Measurements from ENCODE around the gene ZNF567.
"Not testable (repeated sequence)": the region's sequence is repeated elsewhere in the genome, so short reads cannot be mapped to it uniquely, and the experiment has no call there.

Gene ZNF567

DNA sequence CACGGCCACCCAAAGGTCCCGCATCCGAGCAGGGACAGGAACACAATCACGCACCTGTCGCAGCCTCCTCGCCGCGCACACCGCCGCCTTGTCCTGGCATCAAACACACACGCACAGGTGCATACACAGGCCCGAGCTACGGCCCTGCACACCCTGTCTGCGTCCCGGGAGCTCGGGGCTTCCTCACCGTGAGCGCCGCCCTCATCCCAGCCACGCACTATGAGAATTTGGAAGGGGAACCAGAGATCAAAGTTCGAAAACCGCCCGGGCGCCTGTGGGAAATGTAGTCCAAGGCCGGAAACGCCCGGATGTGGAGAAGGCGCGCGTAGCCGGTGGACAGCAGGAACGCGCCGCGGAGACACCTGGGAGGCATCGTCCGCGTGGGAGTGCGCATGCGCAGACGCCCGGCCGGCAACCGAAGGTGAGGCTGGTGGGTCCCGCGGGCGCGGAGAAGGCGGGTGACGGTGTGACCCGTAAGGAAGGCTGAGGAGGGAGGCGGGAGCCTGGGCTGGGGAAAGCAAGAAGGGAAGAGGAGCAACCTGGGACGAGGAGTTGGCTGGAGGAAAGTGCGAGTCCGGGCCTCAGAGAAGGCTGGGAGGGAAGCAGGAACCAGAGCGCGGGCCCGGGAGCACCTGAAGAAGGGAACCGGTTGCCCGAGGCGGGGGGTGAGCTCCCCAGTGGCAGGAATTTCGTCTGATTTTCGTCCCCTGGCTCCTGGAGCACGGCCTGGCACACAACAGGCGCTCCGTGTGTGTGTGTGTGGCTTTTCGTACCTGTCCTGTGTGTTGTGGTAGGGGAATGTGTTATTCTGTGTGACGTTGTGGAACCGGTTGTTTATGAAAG is at the start of gene ZNF567:
TSS of gene ZNF567 (plus strand) at position 399 of the 843 bp plus-strand sequence. CDS start 7,256 bp downstream, outside the sequence.
- peak; percentile 97 for DNase-seq

DNA sequence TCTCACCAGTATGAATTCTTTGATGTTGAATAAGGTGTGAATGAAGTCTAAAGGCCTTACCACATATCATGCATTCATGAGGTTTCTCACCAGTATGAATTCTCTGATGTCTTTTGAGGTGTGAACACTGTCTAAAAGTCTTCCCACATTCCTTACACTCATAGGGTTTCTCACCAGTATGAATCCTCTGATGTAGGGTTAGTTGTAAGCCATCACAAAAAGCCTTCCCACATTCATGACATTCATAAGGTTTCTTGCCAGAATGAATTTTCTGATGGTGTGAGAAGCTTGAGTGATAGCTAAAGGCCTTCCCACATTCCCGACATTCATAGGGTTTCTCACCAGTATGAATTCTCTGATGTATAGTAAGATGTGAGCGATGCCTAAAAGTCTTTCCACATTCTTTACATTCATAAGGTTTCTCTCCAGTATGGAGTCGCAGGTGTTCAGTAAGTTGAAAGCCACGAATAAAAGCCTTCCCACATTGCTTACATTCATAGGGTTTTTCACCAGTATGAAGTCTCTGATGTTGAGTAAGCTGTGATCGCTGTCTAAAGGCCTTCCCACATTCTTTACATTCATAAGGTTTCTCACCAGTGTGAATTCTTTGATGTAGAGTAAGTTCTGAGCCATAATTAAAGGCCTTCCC is 48.4 kb upstream of the ZNF567 start:
- no peak for DNase-seq

DNA sequence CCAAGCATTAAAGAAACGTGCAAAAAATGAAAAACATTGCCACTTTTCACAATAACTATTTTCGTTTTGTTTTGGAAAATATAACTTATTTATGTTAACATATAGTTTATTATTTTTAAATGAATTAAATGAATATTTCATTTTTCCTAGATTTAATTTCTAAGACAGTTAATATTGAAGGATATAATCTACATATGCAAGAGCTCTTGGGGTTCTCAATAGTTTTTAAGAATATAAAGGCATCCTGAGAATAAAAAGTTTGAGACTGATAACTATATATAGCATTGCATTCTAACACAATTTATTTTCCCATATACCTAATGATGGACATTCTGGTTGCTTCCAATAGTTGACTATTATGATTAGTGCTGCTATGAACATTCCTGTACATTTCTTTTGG is 40.7 kb upstream of the ZNF567 start:
- no peak for DNase-seq

DNA sequence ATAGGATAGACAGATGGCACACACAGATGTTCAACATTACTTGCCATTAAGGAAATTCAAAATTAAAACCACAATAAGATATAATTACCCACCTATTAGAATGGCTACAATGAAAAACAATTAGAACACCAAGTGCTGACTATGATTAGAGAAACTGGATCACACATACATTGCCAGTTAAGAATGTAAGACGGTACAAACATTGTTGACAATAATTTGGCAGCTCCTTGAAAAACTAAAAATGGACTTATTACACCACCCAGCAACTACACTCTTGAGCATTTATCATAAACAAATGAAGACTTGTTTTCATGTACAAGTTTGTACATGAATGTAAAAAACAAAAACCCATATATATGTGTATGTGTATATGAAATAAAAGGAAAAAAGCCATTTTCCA is 34.5 kb upstream of the ZNF567 start:
- DNase-seq: no peak

DNA sequence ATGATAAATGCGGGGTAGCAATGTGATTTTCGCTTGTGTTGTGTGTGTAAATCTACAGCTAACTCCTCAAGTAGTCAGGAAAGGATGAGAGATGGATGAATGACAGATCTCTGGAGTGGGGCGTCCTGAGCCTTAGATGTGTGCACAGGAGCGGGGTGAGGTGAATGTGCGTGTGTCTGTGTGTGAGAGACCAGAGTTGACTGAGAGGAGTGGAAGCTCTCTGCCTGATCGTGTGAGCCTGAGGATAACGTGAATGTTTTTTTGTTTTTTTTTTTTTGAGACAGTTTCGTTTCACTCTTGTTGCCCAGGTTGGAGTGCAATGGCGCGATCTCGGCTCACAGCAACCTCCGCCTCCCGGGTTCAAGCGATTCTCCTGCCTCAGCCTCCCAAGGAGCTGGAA is 21.6 kb upstream of the ZNF567 start:
- no peak for DNase-seq

DNA sequence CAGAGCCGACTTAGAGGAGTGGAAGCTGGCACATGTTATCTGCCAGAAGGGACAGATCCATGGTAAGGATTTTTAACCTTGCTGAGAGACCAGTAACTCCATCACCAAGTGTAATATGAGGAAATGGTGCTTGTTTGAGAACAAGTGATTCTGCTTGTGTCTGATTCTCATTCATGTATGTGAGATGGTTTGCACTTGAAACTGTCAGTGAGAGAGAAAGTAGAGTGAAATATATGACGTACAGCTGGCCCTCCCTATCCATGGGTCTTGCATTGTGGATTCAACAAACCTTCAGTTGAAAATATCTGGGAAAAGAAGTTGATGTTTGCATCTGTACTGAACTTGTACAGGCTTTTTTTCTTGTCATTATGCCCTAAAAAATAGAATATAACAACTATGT is 18.8 kb upstream of the ZNF567 start:
- DNase-seq: no peak

DNA sequence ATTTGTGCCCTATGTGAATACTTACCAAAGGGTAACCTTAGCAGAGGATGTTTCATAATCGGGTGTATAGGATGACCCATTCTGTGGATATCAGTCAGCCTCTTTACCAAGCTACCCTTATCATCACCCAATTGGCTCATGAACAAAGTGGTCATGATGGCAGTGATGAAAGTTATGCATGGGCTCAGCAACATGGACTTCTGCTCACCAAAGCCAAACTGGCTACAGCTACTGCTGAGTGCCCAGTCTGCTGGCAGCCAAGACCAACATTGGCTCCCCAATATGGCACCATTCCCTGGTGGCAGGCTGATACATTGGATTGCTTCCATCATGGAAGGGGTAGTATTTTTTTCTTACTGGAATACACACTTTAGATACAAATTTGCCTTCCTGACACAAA is 15.0 kb upstream of the ZNF567 start:
- DNase-seq: no peak

DNA sequence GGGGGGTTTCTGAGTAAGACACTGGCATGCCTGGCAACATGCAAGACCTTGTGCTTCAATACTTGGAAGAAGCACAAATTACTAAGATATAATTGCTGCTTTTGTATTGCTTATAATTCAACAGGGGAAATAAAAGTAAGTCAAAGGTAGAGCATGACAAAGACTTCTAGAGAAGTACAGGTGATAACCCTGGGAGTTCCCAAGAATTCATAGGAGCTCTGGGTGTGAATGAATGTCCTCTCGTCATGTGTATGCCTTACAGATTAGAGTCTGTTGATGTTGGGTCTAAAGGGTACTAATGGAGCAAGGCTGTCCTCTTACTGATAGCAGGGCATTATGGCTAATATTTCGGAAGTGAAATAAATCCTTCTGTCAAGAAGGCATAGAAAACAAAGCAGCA is 13.2 kb upstream of the ZNF567 start:
- DNase-seq: no peak

DNA sequence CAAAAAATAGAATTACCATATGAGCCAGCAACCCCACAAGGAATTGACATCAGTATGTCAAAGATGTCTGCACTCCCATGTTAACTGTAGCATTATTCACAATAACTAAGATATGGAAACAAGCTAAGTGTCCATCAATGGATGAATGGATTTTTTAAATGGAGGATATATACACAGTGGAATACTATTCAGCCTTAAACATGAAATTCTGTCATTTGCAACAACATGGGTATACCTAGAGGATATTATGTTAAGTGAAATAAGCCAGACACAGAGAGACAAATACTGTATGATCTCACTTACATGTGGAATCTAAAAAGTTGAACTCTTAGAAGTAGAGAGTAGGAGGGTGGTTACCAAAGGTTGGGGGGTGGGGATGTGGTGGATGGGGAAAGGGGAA is 8.0 kb upstream of the ZNF567 start:
- DNase-seq: no peak

DNA sequence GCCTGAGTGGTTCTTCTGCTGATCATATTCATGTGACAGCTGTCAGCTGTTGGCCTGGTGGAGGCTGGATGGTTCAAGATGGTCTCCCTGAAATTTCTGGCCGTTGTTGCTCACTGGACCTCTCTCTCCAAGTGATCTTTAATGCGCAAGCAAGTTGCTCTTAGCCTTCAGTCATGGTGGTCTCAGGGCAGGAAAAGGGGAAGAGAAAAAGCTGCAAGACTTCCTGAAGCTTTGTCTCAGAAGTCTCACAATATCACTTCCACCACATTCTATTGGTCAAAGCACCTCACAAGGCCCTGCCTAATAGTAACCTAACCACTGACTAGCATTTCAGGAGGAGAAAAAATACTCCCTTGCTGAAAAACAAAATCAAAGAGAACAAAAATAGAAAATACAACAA is 1.6 kb upstream of the ZNF567 start:
- no peak for DNase-seq

DNA sequence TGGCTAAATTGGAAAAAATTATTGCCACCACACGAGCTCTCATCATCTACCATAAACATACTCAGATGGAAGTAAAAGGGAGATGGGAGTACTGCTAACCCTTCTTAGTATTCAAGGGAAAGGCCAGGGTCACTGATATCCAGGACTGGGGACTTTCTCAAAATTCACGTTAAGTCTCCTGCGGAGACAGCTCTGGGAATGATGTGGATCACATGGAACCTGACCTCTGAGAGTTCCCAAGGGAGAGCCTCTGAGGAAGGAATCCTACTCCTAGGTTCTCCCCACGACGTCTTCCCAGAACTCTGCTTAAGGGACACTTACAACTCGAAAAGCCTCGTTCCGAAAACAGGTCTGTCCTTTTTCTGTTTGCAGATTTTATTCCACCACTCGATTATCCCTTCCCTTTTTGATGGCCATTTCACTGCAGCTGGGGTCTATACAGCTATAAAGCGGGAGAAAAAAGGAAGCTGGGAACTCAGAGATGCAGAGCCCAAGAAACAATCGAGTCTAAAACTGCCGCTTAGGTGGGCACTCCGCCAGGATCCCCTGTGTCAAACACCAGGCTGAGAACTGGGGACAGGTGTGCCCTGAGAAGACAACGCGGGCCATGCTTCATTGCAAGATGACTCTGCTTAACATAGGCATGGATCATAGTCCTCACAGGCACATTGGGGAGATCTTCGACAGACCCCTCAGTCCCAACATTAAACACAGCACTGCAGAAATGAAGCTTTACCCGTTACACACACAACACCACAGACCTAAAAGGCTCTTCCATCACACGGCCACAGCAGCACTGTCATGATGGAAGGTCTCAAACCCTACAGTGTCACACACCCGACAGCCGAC is 823 bp upstream of the ZNF567 start:
- DNase-seq: no peak

DNA sequence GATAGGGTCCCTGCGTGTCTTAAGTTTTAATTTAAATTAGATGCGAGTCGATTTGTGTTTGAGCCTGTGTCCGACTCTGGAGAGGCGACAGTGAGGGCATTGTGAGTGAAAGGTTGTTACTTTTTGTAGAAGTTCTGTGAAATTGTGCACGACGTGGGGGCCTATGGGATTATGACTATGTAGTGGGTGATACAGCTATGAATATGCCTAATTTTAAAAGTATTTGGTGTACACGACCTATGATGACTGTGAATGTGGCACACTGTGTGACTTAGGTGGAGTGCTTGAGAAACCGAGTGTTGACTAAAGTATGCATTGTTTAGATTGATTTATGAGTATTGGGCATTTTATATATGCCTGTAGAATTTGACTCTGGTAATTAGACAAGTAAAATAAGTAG is 646 bp downstream of the ZNF567 start:
- no peak for DNase-seq

DNA sequence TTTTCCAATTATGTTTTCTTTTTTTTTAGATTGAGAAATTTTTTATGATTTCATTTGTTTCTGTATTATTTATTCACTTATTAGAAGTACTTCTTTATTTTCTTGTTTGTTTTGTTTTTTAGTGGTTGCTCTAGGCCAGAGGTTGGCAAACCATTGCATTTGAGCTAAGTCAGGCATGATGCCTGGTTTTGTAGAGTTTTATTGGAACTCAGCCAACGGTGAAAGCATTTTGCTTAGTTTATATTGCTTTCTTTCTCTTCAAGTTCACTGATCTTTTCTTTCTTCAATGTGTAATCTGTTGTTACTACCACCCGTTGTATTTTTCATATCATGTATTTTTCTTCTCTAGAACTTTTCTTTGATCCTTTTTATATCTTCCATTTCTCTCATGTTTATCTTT is 19.7 kb downstream of the ZNF567 start:
- DNase-seq: no peak

DNA sequence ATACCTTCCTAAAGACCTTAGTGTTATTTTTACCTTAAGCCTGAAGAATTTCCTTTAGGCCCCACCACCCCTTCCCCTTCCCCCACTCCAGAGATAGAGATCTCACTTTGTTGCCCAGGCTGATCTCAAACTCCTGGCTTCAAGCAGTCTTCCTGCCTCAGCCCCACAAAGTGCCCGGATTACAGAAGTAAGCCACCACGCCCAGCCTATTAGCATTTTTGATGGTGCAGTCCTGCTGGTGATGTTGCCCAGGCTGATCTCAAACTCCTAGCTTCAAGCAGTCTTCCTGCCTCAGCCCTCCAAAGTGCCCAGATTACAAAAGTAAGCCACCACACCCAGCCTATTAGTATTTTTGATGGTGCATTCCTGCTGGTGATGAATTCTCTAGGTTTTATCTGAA is 22.0 kb downstream of the ZNF567 start:
- no peak for DNase-seq

DNA sequence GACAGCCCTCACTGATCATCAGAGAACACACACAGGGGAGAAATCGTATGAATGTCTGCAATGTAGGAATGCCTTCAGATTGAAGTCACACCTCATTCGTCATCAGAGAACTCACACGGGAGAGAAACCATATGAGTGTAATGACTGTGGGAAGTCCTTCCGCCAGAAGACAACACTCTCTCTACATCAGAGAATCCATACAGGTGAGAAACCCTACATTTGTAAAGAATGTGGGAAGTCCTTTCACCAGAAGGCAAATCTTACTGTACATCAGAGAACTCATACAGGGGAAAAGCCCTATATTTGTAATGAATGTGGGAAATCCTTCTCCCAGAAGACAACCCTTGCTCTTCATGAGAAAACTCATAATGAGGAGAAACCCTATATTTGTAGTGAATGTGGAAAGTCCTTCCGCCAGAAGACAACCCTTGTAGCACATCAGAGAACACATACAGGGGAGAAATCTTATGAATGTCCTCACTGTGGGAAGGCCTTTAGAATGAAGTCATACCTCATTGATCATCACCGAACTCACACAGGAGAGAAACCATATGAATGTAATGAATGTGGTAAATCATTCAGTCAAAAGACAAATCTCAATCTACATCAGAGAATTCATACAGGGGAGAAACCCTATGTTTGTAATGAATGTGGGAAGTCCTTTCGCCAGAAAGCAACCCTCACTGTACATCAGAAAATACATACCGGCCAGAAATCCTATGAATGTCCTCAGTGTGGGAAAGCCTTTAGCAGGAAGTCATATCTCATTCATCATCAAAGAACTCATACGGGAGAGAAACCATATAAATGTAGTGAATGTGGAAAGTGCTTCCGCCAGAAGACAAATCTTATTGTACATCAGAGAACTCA is 32.5 kb downstream of the ZNF567 start:
- no peak for DNase-seq

DNA sequence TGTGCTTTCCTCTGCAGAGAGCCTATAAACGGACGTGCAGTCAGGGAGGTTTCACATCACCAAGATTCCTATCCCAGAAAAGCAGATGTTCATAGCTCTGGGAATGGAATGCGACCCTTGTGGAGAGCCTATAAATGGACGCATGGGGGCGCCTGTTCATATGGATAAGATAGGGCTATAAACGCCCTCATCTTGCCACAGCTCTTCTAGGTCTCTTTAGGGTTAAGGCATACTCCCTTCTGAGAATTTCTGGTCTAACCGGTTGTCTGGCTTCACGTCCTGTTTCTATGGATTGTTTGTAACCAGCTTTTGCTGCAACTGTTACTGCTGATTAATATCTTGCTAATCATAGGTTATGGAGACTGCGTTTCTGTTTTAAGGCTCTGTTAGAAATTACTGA is 48.8 kb downstream of the ZNF567 start:
- DNase-seq: not testable (repeated sequence)

DNA sequence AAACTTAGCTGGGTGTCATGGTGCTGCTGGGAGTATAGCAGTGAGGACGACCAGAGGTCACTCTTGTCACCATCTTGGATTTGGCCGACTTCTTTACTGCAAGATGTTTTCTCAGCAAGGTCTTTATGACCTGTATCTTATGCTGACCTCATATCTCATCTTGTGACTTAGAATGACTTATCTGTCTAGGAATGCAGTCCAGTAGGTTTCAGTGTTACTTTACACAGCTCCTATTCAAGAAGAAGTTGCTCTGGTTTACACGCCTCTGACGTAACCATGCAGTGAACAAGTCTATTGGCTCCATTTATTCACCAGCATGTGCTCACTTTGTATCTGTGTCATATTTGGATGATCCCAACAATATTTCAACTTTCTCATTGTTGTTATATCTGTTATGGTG is 58.5 kb downstream of the ZNF567 start:
- DNase-seq: no peak

DNA sequence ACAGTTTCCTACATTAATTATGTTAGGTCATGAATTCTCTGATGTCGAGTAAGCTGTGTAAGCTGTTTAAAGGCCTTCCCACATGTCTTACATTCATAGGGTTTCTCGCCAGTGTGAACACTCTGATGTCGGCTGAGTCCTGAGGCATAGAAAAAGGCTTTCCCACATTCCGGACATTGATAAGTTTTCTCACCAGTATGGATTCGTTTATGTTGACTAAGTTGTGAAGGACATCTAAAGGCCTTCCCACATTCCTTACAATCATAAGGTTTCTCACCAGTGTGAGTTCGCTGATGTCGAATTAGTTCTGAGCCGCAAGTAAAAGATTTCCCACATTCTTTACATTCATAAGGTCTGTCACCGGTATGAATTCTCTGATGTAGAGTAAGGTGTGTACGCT is 60.3 kb downstream of the ZNF567 start:
- DNase-seq: no peak

DNA sequence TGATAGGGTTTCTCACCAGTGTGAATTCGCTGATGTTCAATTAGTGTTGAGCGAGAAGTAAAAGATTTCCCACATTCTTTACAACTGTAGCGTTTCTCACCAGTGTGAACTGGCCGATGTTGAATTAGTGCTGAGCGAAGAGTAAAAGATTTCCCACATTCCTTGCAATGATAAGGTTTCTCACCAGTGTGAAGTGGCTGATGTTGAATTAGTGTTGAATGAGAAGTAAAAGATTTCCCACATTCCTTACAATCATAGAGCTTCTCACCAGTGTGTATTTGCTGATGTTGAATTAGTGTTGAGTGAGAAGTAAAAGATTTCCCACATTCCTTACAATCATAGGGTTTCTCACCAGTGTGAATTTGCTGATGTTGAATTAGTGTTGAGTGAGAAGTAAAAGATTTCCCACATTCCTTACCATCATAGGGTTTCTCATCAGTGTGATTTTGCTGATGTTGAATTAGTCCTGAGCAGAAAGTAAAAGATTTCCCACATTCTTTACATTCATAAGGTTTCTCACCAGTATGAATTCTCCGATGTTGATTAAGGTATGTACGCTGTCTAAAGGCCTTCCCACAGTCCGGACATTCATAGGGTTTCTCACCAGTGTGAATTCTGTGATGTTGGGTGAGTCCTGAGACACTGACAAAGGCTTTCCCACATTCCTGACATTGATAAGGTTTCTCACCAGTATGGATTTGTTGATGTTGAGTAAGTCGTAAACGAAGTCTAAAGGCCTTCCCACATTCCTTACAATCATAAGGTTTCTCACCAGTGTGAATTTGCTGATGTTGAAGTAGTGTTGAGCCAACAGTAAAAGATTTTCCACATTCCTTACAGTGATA is 61.2 kb downstream of the ZNF567 start:
- no peak for DNase-seq

DNA sequence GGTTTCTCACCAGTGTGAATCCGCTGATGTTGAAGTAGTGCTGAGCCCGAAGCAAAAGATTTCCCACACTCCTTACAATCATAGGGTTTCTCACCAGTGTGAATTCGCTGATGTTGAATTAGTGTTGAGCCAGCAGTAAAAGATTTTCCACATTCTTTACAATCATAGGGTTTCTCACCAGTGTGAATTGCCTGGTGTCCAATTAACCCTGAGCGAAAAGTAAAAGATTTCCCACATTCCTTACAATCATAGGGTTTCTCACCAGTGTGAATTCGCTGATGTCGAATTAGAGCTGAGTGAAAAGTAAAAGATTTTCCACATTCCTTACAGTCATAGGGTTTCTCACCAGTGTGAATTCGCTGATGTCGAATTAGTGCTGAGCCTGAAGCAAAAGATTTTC is 62.2 kb downstream of the ZNF567 start:
- not testable (repeated sequence) for DNase-seq

DNA sequence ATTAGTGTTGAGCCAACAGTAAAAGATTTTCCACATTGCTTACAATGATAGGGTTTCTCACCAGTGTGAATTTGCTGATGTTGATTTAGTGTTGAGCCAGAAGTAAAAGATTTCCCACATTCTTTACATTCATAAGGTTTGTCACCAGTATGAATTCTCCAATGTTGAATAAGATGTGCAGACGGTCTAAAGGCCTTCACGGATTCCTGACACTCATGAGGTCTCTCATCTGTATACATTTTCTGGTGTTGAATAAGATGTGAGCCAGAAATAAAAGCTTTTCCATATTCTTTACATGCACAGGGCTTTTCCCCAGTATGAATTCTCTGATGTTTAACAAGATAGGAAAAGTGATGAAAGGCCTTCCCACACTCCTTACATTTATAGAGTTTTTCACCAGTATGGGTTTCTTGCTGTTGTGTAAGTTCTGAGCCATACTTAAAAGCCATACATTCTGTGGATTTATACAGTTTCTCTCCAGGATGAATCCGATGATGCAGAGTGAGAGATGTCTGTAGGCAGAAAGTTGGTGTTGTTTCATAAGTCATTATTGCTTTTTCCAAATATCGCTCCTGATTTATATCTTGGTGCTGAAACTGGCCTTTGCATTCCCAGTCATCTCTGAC is 62.8 kb downstream of the ZNF567 start:
- DNase-seq: no peak

Measured in CD4-positive, alpha-beta T cell treated with Interleukin-4 for 1 hour (primary cell).